MM.1S (cell line): ENCODE data around the gene NLRP11.
A peak's percentile ranks its signal among the peaks of the same experiment; 100 is the strongest.

Experiments
- DNase-seq: peaks from one replicate; pipeline ENCODE4 v3.0.0-alpha.2; 2015
- H2AFZ ChIP-seq: fragments of 300-600 bp; sonication (generic); 2 replicates; pipeline ENCODE4 v1.6.0; 2016; ENCODE audit warnings: antibody characterized with exemption, low read length
- H3F3A ChIP-seq: fragments of 300-600 bp; sonication (generic); 2 replicates; pipeline ENCODE4 v1.6.1; 2016; ENCODE audit warnings: mild to moderate bottlenecking, antibody characterized with exemption, low read length, moderate library complexity, mixed read lengths; ENCODE audit not compliant: insufficient read depth
- H3K27ac ChIP-seq: fragments of 300-600 bp; sonication (generic); 2 replicates; pipeline ENCODE4 v1.5.1; 2016; ENCODE audit warnings: mild to moderate bottlenecking, low read length
- H3K27me3 ChIP-seq: fragments of 300-600 bp; sonication (generic); replicated peaks from 2 replicates; pipeline ENCODE4 v1.6.0; 2016; ENCODE audit warnings: low read length; ENCODE audit not compliant: insufficient read depth
- H3K36me3 ChIP-seq: fragments of 300-600 bp; sonication (generic); replicated peaks from 2 replicates; pipeline ENCODE4 v1.6.1; 2016; ENCODE audit warnings: mild to moderate bottlenecking, low read length, mixed read lengths; ENCODE audit not compliant: insufficient read depth
- H3K4me1 ChIP-seq: fragments of 300-600 bp; sonication (generic); 2 replicates; pipeline ENCODE4 v1.6.1; 2016; ENCODE audit warnings: low read length, mixed read lengths
- H3K4me2 ChIP-seq: fragments of 300-600 bp; sonication (generic); 2 replicates; pipeline ENCODE4 v1.6.0; 2016; ENCODE audit warnings: low read depth, low read length
- H3K4me3 ChIP-seq: fragments of 300-600 bp; sonication (generic); 2 replicates; pipeline ENCODE4 v1.5.1; 2016; ENCODE audit warnings: low read length, mixed read lengths
- H3K79me2 ChIP-seq: fragments of 300-600 bp; sonication (generic); 2 replicates; pipeline ENCODE4 v1.6.1; 2016; ENCODE audit warnings: mixed run types, low read length, mixed read lengths
- H3K9ac ChIP-seq: fragments of 300-600 bp; sonication (generic); 2 replicates; pipeline ENCODE4 v1.6.1; 2016; ENCODE audit warnings: low read length, mixed read lengths
- H3K9me2 ChIP-seq: fragments of 300-600 bp; sonication (generic); replicated peaks from 2 replicates; pipeline ENCODE4 v1.6.1; 2016; ENCODE audit warnings: mild to moderate bottlenecking, low read length, mixed read lengths; ENCODE audit not compliant: insufficient read depth
- H3K9me3 ChIP-seq: fragments of 300-600 bp; sonication (generic); replicated peaks from 2 replicates; pipeline ENCODE4 v1.6.1; 2016; ENCODE audit warnings: mild to moderate bottlenecking, low read length, mixed read lengths; ENCODE audit not compliant: insufficient read depth
- H4K20me1 ChIP-seq: fragments of 300-600 bp; sonication (generic); 2 replicates; pipeline ENCODE4 v1.6.1; 2016; ENCODE audit warnings: mild to moderate bottlenecking, low read length, moderate library complexity, mixed read lengths; ENCODE audit not compliant: insufficient read depth
- EZH2 ChIP-seq: fragments of 300-600 bp; sonication (generic); optimal IDR thresholded peaks from 2 replicates; pipeline ENCODE3; 2017; ENCODE audit warnings: low read depth, mild to moderate bottlenecking, antibody characterized with exemption, low read length, mixed read lengths
- EZH2phosphoT487 ChIP-seq: fragments of 300-600 bp; sonication (generic); IDR thresholded peaks from 2 replicates; pipeline ENCODE4 v1.6.1; 2018; ENCODE audit warnings: antibody characterized with exemption, low read length
- TF ChIP-seq, protein P1 (sequence below): fragments of 300-600 bp; sonication (generic); IDR thresholded peaks from 2 replicates; pipeline ENCODE4 v1.5.1; 2016; ENCODE audit warnings: antibody characterized with exemption, low read length, mixed read lengths

NLRP11 gene

DNA sequence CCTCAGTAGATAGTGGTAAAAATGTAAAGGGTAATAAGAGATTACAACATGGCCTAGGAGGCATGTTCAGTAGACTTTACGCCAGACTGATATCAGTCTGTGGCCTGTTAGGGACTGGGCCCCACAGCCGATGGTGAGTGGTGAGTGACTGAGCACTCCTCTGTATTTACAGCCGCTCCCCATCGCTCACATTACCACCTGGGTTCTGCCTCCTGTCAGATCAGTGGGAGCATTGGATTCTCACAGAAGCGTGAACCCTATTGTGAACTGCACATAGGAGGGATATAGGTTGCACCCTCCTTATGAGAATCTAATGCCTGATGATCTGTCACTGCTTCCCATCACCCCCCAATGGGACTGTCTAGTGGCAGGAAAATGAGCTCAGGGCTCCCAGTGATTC is 17.9 kb downstream of the NLRP11 start:
- Histone ChIP-seq H3K27ac (no peak overlapping the region), H3K4me1 (peaks cover 25% of the 10 kb centered on the region), H2AFZ (no peak overlapping the region), H3K9me3 (no peaks in the 10 kb centered on the region), H3K4me2 (no peak overlapping the region), H3K79me2 (no peaks in the 10 kb centered on the region), H3K4me3 (no peak overlapping the region), H3K9me2 (no peaks in the 10 kb centered on the region), H3K27me3 (no peaks in the 10 kb centered on the region), H3F3A (peaks cover 11% of the 10 kb centered on the region), H3K9ac (no peak overlapping the region), H4K20me1 (no peaks in the 10 kb centered on the region), H3K36me3 (no peaks in the 10 kb centered on the region)
- no peak for DNase-seq
- TF ChIP-seq EZH2phosphoT487 (no peak), EZH2 (no peak)
- TF ChIP-seq, protein P1, sequence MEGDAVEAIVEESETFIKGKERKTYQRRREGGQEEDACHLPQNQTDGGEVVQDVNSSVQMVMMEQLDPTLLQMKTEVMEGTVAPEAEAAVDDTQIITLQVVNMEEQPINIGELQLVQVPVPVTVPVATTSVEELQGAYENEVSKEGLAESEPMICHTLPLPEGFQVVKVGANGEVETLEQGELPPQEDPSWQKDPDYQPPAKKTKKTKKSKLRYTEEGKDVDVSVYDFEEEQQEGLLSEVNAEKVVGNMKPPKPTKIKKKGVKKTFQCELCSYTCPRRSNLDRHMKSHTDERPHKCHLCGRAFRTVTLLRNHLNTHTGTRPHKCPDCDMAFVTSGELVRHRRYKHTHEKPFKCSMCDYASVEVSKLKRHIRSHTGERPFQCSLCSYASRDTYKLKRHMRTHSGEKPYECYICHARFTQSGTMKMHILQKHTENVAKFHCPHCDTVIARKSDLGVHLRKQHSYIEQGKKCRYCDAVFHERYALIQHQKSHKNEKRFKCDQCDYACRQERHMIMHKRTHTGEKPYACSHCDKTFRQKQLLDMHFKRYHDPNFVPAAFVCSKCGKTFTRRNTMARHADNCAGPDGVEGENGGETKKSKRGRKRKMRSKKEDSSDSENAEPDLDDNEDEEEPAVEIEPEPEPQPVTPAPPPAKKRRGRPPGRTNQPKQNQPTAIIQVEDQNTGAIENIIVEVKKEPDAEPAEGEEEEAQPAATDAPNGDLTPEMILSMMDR, result no peak

DNA sequence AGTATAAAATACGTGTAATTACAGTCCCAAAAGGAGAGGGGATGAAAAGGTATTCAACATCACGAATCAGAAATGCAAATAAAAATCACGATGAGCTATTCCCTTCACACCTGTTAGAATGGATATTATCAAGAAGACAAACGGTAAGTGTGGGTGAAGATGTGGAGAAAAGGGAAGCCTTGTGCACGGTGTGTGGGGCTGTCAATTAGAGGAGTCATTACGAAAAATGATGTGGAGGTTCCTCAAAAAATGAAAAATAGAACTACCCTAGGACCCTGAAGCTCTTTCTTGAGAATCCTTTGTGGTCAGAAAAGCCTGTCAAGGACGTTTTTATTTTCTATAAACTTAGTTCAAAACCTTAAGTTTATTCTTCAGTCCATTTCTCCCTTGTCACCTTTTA is 19.4 kb downstream of the NLRP11 start:
- TF ChIP-seq EZH2, result no peak
- TF ChIP-seq EZH2phosphoT487, result no peak
- H2AFZ ChIP-seq, result no peak overlapping the region

DNA sequence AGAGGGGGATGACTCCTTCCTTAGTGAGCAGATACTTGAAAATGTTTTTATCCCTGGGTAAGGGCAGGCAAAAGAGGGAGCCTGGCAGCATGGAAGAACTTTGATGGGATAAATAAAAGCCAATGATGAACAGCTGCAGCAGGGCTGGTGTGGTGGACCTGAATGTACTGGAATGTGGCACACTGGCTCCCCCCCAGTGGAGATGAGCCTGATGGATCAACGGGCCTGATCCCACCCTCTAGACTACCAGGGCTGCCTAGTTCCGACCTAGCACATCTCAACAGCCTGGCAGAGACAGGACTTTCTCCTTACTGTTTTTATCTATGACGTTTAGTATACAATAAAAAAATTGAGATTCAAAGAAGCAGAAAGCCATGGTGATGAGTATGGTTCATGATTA is 20.5 kb downstream of the NLRP11 start:
- Histone ChIP-seq H3K4me3 (no peak overlapping the region), H3K27ac (no peak overlapping the region), H2AFZ (no peak overlapping the region), H3K9me2 (no peaks in the 10 kb centered on the region), H3K4me2 (no peak overlapping the region), H3K27me3 (no peaks in the 10 kb centered on the region), H3K36me3 (no peaks in the 10 kb centered on the region), H3K4me1 (peaks cover 7% of the 10 kb centered on the region; the same call in 1 of the 2 replicates), H3K9me3 (no peaks in the 10 kb centered on the region), H3K79me2 (no peaks in the 10 kb centered on the region), H4K20me1 (no peaks in the 10 kb centered on the region), H3K9ac (no peak overlapping the region), H3F3A (no peaks in the 10 kb centered on the region)
- DNase-seq, result no peak
- TF ChIP-seq EZH2phosphoT487 (no peak), EZH2 (no peak)
- TF ChIP-seq, protein P1, result no peak

More for the DNA sequence above, 19.4 kb downstream of the NLRP11 start:
- H3K9me2 ChIP-seq, result no peaks in the 10 kb centered on the region
- no peak for DNase-seq
- no peak overlapping the region for H3K9ac ChIP-seq
- H3K27me3 ChIP-seq, result no peaks in the 10 kb centered on the region
- H3K9me3 ChIP-seq, result no peaks in the 10 kb centered on the region
- H3K4me1 ChIP-seq, result peaks cover 12% of the 10 kb centered on the region; the same call in 1 of the 2 replicates
- H3K36me3 ChIP-seq, result no peaks in the 10 kb centered on the region
- H3K4me2 ChIP-seq, result no peak overlapping the region
- no peak overlapping the region for H3K27ac ChIP-seq
- H3K79me2 ChIP-seq, result no peaks in the 10 kb centered on the region
- no peak overlapping the region for H3K4me3 ChIP-seq
- no peaks in the 10 kb centered on the region for H3F3A ChIP-seq
- no peaks in the 10 kb centered on the region for H4K20me1 ChIP-seq

DNA sequence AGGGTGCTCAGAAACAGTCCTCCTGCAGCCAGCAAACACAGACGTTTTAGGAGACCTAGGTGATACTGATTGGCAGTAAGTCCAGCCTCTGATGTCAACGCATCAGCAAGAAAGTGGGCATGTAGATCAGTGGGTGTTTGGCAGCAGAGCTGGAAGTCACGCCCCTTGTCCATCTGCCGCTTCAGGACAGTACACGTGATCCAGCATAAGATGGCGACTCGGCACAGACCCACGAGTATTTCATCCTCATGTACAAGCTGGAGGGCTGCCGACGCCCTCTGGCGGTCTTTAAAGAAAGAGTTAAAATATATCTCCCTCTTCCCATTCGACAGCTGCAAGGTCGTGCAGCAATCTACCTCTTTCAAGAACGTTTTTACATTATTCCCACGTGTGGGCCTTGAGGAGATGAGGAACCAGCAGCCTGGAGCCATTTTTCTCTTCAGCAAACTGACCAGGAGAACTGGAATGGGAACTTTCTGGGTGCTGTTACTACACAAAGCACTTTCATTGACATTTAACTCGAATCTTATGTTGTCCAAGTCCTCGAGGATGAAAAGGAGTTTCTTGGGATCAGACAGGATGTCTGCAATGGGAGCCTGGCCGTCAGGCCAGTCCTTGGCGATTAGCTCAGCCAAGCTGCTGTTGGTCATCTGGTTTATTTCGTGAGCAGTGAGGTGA is 22.3 kb downstream of the NLRP11 start:
- peaks cover 7% of the 10 kb centered on the region; the same call in 1 of the 2 replicates for H3K4me1 ChIP-seq
- H3K79me2 ChIP-seq, result no peaks in the 10 kb centered on the region
- H3K9me2 ChIP-seq, result no peaks in the 10 kb centered on the region
- H2AFZ ChIP-seq, result peak overlapping the region; percentile 45; the same call in 1 of the 2 replicates
- H3K27me3 ChIP-seq, result no peaks in the 10 kb centered on the region
- no peak overlapping the region for H3K27ac ChIP-seq
- no peak overlapping the region for H3K9ac ChIP-seq
- peak; percentile 48 for DNase-seq
- no peak overlapping the region for H3K4me2 ChIP-seq
- TF ChIP-seq EZH2phosphoT487, result no peak
- TF ChIP-seq, protein P1, result peak; percentile 37; the same call in 1 of the 2 replicates
- H4K20me1 ChIP-seq, result no peaks in the 10 kb centered on the region
- no peak overlapping the region for H3K4me3 ChIP-seq
- no peaks in the 10 kb centered on the region for H3K9me3 ChIP-seq
- no peaks in the 10 kb centered on the region for H3F3A ChIP-seq
- H3K36me3 ChIP-seq, result no peaks in the 10 kb centered on the region
